Stomach (tissue), 4 donors: ENCODE data around the gene UGT2B7.

ENCODE experiments used
- EP300 ChIP-seq: sonication (generic); formaldehyde crosslinking; IDR thresholded peaks from one replicate; pipeline ENCODE4 v1.6.1; 2017; ENCODE audit warnings: antibody characterized with exemption
- POLR2A ChIP-seq, 4 donors: fragments of 450-650 bp; IDR thresholded peaks; one replicate each; pipeline ENCODE4 v1.6.1; 2016; ENCODE audit warnings: antibody characterized with exemption in 4 of 4, control low read depth in 2 of 4, mild to moderate bottlenecking in 1 of 4, moderate library complexity in 1 of 4
- POLR2AphosphoS5 ChIP-seq, 3 donors: sonication (generic); formaldehyde crosslinking; IDR thresholded peaks; one replicate each; pipeline ENCODE4 v1.6.1; 2016; ENCODE audit warnings: antibody characterized with exemption in 3 of 3
- TF ChIP-seq, protein P1 (sequence below), 7 experiments: fragments of 450-650 bp in 4 of 7; fragments of 200-600 bp in 3 of 7; sonication (generic) in 3 of 7; IDR thresholded peaks; one replicate each; pipeline ENCODE4 v1.5.1; 2016 to 2019; ENCODE audit warnings: antibody characterized with exemption in 7 of 7, control low read depth in 2 of 7, mild to moderate bottlenecking in 1 of 7

DNA sequence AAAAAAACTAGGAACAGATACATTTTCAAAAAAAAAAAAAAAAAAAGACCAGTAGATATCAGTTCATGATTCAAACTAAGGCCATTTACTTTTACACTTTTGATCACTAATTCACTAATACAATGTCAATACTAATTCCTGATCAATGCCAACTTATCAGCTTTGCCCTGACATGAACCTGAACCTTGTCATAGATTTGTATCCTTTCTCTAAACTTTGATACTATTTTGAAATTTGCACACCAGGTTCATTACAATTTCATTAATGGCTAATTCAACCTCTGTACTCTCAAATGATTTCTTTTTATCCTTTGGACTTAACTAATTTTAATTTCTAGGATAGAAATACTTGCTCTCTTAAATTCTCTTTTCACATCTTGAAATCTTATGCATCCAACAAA is 37.7 kb downstream of the UGT2B7 start:
- TF ChIP-seq, protein P1, sequence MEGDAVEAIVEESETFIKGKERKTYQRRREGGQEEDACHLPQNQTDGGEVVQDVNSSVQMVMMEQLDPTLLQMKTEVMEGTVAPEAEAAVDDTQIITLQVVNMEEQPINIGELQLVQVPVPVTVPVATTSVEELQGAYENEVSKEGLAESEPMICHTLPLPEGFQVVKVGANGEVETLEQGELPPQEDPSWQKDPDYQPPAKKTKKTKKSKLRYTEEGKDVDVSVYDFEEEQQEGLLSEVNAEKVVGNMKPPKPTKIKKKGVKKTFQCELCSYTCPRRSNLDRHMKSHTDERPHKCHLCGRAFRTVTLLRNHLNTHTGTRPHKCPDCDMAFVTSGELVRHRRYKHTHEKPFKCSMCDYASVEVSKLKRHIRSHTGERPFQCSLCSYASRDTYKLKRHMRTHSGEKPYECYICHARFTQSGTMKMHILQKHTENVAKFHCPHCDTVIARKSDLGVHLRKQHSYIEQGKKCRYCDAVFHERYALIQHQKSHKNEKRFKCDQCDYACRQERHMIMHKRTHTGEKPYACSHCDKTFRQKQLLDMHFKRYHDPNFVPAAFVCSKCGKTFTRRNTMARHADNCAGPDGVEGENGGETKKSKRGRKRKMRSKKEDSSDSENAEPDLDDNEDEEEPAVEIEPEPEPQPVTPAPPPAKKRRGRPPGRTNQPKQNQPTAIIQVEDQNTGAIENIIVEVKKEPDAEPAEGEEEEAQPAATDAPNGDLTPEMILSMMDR (IDR thresholded peaks at IDR 0.05): no peak
- TF ChIP-seq EP300 (no peak), POLR2A (IDR thresholded peaks at IDR 0.05) (no peak), POLR2AphosphoS5 (IDR thresholded peaks at IDR 0.05) (no peak)
